Glutamatergic neuron (in vitro differentiated cells): Measurements from ENCODE around the gene TRUB2. TPM values are rescaled to one million over a fixed set of nuclear protein-coding genes. Genes with fewer than 3 reads are reported as not detected.
"Not testable (repeated sequence)": the region's sequence is repeated elsewhere in the genome, so short reads cannot be mapped to it uniquely, and the experiment has no call there.

Experiments used
- DNase-seq: peaks from one replicate; pipeline ENCODE4 v3.0.0; 2022
- H3K27ac Mint-ChIP-seq: one replicate; pipeline ENCODE4 v1.8.0; 2020; ENCODE audit warnings: mild to moderate bottlenecking, mixed read lengths, inconsistent platforms; ENCODE audit not compliant: unreplicated experiment
- H3K27me3 Mint-ChIP-seq: one replicate; pipeline ENCODE4 v1.8.0; 2020; ENCODE audit warnings: mild to moderate bottlenecking, moderate library complexity, mixed read lengths, inconsistent platforms; ENCODE audit not compliant: unreplicated experiment
- H3K36me3 Mint-ChIP-seq: one replicate; pipeline ENCODE4 v1.8.0; 2020; ENCODE audit warnings: mild to moderate bottlenecking, mixed read lengths, inconsistent platforms; ENCODE audit not compliant: unreplicated experiment
- H3K4me1 Mint-ChIP-seq: one replicate; pipeline ENCODE4 v1.8.0; 2020; ENCODE audit warnings: mild to moderate bottlenecking, low read depth, mixed read lengths, inconsistent platforms; ENCODE audit not compliant: unreplicated experiment
- H3K4me3 Mint-ChIP-seq: one replicate; pipeline ENCODE4 v1.8.0; 2020; ENCODE audit warnings: mild to moderate bottlenecking, mixed read lengths, inconsistent platforms; ENCODE audit not compliant: unreplicated experiment
- H3K9me3 Mint-ChIP-seq: one replicate; pipeline ENCODE4 v1.8.0; 2020; ENCODE audit warnings: mild to moderate bottlenecking, moderate library complexity, mixed read lengths, inconsistent platforms; ENCODE audit not compliant: unreplicated experiment
- CTCF ChIP-seq: fragments of 200-600 bp; sonication (generic); IDR thresholded peaks from one replicate; pipeline ENCODE4 v1.5.0; 2021; ENCODE audit not compliant: partially characterized antibody, unreplicated experiment
- total RNA-seq: library from RNA; stranded (reverse); fragmentation: NEBNext Ultra II Directional; extraction: Animal tissue kit (Norgen Biotek cat#: 25700); gene quantifications from one replicate; pipeline ENCODE4 v1.2.1, GENCODE V29; 2021; ENCODE audit not compliant: unreplicated experiment

Gene TRUB2
- total RNA-seq, 1 donor from 2014 or later, result 30.0 TPM

GRCh38 chr9:128341435-128341849 is 19.2 kb upstream of the TRUB2 start:
- Mint-ChIP-seq H3K36me3 (no peaks in the 10 kb centered on the region), H3K4me3 (peak overlapping the region; percentile 98), H3K9me3 (peaks cover 11% of the 10 kb centered on the region), H3K27ac (peak overlapping the region; percentile 59), H3K27me3 (no peaks in the 10 kb centered on the region), H3K4me1 (no peaks in the 10 kb centered on the region)
- peak; percentile 75 for DNase-seq
- TF ChIP-seq CTCF, result peak; percentile 60

DNA sequence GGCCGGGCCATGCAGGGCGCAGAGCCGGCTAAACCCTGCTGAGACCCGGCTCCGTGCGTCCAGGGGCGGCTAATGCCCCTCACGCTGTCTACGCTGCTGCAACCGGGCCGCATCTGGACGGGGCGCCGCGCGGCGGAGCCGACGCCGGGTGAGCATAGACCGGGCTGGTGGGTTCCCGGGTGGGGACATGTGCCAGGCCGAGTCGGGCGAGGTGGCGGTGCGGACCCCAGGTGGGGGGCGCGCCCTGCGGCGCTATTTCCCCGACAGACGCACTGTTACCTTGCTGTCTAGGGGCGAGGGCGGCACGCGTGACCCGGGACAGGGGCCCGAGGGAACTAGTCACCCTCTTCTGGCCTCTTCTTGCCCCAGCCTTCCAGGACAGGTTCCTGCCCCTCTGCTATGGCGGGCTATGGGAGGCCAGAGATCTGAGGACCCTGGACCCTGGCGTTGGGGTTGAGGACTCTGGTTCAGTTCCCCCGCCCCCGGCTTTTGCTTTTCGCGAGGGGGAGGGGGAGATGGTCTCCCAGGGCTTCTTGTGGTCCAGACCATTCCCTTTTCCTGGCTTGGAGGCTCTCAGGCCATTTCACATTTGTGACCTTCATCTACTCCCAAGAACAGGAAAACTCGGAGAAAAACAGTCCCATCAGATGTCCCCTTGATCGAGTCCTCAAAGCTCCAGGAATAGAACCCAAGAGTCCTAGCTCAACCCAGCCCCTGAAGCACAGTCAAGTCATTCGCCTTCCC is 18.6 kb upstream of the TRUB2 start:
- Mint-ChIP-seq H3K27me3 (no peaks in the 10 kb centered on the region), H3K27ac (no peak overlapping the region)

GRCh38 chr9:128339761-128340690 is 17.8 kb upstream of the TRUB2 start, which contains the start of gene SLC27A4:
SLC27A4 (plus strand) TSS chr9:128340527; CDS start chr9:128343133, 2,606 bp downstream.
- H3K4me3 Mint-ChIP-seq, result peak within 1 kb of the TSS; percentile 98
- TF ChIP-seq CTCF, result no peak
- peak; percentile 87 for DNase-seq
- H3K27me3 Mint-ChIP-seq, result no peaks in the 10 kb centered on the region
- no peaks in the 10 kb centered on the region for H3K4me1 Mint-ChIP-seq
- peaks cover 11% of the 10 kb centered on the region for H3K9me3 Mint-ChIP-seq
- no peaks in the 10 kb centered on the region for H3K36me3 Mint-ChIP-seq
- H3K27ac Mint-ChIP-seq, result peak within 1 kb of the TSS; percentile 64

More for the DNA sequence above, 18.6 kb upstream of the TRUB2 start:
- Mint-ChIP-seq H3K9me3 (peaks cover 11% of the 10 kb centered on the region), H3K36me3 (no peaks in the 10 kb centered on the region), H3K4me1 (no peaks in the 10 kb centered on the region), H3K4me3 (peak overlapping the region; percentile 98)
- peak; percentile 53 for DNase-seq
- no peak for TF ChIP-seq CTCF

GRCh38 chr9:128338852-128339614 is 16.8 kb upstream of the TRUB2 start:
- H3K36me3 Mint-ChIP-seq, H3K27ac Mint-ChIP-seq, H3K27me3 Mint-ChIP-seq, H3K4me1 Mint-ChIP-seq, DNase-seq: not testable (repeated sequence)
- Mint-ChIP-seq H3K4me3 (peak overlapping the region; percentile 88), H3K9me3 (peaks cover 11% of the 10 kb centered on the region)

DNA sequence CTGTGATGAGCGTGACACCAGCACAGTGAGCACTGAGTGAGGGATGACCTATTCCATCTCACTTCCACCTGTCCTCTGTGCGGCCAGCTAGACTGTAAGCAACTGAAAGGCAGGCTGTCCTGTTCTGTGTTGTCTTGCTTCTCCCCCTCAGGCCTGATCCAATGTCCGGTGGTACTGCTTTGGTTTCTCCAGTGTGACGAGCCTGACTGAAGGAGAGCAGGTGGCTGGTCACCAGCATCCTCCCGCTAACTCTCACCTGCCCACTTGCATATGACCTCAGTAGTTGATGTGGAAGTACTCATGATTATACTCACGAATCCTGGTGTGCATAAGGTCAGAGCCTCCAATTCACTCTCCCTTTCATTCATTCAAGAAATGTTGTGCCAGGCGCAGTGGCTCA is 15.7 kb upstream of the TRUB2 start:
- peaks cover 11% of the 10 kb centered on the region for H3K9me3 Mint-ChIP-seq
- no peaks in the 10 kb centered on the region for H3K4me1 Mint-ChIP-seq
- H3K27me3 Mint-ChIP-seq, result no peaks in the 10 kb centered on the region
- DNase-seq, result no peak
- no peak overlapping the region for H3K4me3 Mint-ChIP-seq
- no peak for TF ChIP-seq CTCF
- H3K36me3 Mint-ChIP-seq, result no peaks in the 10 kb centered on the region
- no peak overlapping the region for H3K27ac Mint-ChIP-seq
